HepG2 (cell line): ENCODE data around the gene SLC13A5. TPM values are rescaled to one million over a fixed set of nuclear protein-coding genes. Genes with fewer than 3 reads are reported as not detected.

Source experiments
- AHDC1 ChIP-seq: sonication (generic); formaldehyde crosslinking; IDR thresholded peaks from 2 replicates; pipeline ENCODE4 v1.5.1; 2020; ENCODE audit warnings: mild to moderate bottlenecking, missing genetic modification reagents, borderline replicate concordance
- CBFB ChIP-seq: sonication (generic); formaldehyde crosslinking; IDR thresholded peaks from 2 replicates; pipeline ENCODE4 v1.4.0; 2020; ENCODE audit warnings: missing genetic modification reagents
- CEBPG ChIP-seq: IDR thresholded peaks from 2 replicates; pipeline ENCODE4 v1.6.1; 2016
- DBP ChIP-seq: sonication (generic); formaldehyde crosslinking; IDR thresholded peaks from 2 replicates; pipeline ENCODE4 v1.4.0; 2020; ENCODE audit warnings: missing genetic modification reagents; ENCODE audit errors: not compliant biosample characterization
- FOXJ3 ChIP-seq: sonication (generic); formaldehyde crosslinking; IDR thresholded peaks from 2 replicates; pipeline ENCODE4 v1.4.0; 2020; ENCODE audit warnings: missing genetic modification reagents, mild to moderate bottlenecking, borderline replicate concordance
- GMEB2 ChIP-seq: IDR thresholded peaks from 2 replicates; pipeline ENCODE4 v1.6.1; 2016; ENCODE audit warnings: missing biosample characterization, missing genetic modification reagents, low read depth
- LBX2 ChIP-seq: sonication (generic); formaldehyde crosslinking; IDR thresholded peaks from 2 replicates; pipeline ENCODE4 v1.5.0; 2020; ENCODE audit warnings: missing genetic modification reagents, mild to moderate bottlenecking, borderline replicate concordance
- MNT ChIP-seq: fragments of 450-650 bp; IDR thresholded peaks from 2 replicates; pipeline ENCODE4 v1.6.1; 2016
- RFXANK ChIP-seq: IDR thresholded peaks from 2 replicates; pipeline ENCODE4 v1.6.1; 2016
- SALL1 ChIP-seq: sonication (generic); formaldehyde crosslinking; IDR thresholded peaks from 2 replicates; pipeline ENCODE4 v1.8.0; 2022; ENCODE audit warnings: mild to moderate bottlenecking, missing genetic modification reagents
- TBP ChIP-seq: sonication (generic); formaldehyde crosslinking; IDR thresholded peaks from 2 replicates; pipeline ENCODE4 v1.5.0; 2020; ENCODE audit warnings: missing genetic modification reagents
- TOPORS ChIP-seq: sonication (generic); formaldehyde crosslinking; IDR thresholded peaks from 2 replicates; pipeline ENCODE4 v1.8.0; 2023; ENCODE audit warnings: mild to moderate bottlenecking, missing genetic modification reagents
- ZNF160 ChIP-seq: sonication (generic); formaldehyde crosslinking; IDR thresholded peaks from 2 replicates; pipeline ENCODE4 v1.8.0; 2022; ENCODE audit warnings: mild to moderate bottlenecking, inconsistent platforms, missing genetic modification reagents
- ZNF20 ChIP-seq: sonication (generic); formaldehyde crosslinking; IDR thresholded peaks from 2 replicates; pipeline ENCODE4 v1.4.0; 2020; ENCODE audit warnings: mild to moderate bottlenecking, moderate library complexity, missing genetic modification reagents
- ZNF24 ChIP-seq: fragments of 450-650 bp; IDR thresholded peaks from 2 replicates; pipeline ENCODE4 v1.6.1; 2017; ENCODE audit warnings: antibody characterized with exemption, mild to moderate bottlenecking
- ZNF275 ChIP-seq: sonication (generic); formaldehyde crosslinking; IDR thresholded peaks from 2 replicates; pipeline ENCODE4 v1.8.0; 2022; ENCODE audit warnings: missing genetic modification reagents, mild to moderate bottlenecking, inconsistent platforms, borderline replicate concordance
- ZNF33A ChIP-seq: sonication (generic); formaldehyde crosslinking; IDR thresholded peaks from 2 replicates; pipeline ENCODE4 v1.5.1; 2020; ENCODE audit warnings: missing genetic modification reagents, mild to moderate bottlenecking, moderate library complexity, borderline replicate concordance
- ZNF44 ChIP-seq: sonication (generic); formaldehyde crosslinking; IDR thresholded peaks from 2 replicates; pipeline ENCODE4 v1.5.1; 2020; ENCODE audit warnings: mild to moderate bottlenecking, missing genetic modification reagents
- ZSCAN9 ChIP-seq: IDR thresholded peaks from 2 replicates; pipeline ENCODE4 v1.6.1; 2016; ENCODE audit warnings: borderline replicate concordance
- polyA plus RNA-seq, 8 experiments: library from polyadenylated mRNA; depleted of rRNA in 3 of 8; stranded (reverse) in 7 of 8; unstranded in 1 of 8; fragments of >200 nt; fragmentation: Illumina TruSeq in 4 of 8; extraction: Trizol in 4 of 8; gene quantifications; 2 replicates each; pipeline versions ENCODE4 v1.2.1 to v1.2.3, GENCODE V29; 2011 to 2016; ENCODE audit warnings: low read depth in 4 of 8, missing spikeins in 1 of 8, mixed read lengths in 1 of 8; ENCODE audit not compliant: insufficient read depth in 1 of 8
- total RNA-seq, 5 experiments: library from RNA; depleted of rRNA; stranded (reverse); fragments of >200 nt; fragmentation: Illumina TruSeq; extraction: Trizol; gene quantifications; 2 replicates each; pipeline ENCODE4 v1.2.3, GENCODE V29; 2016; ENCODE audit warnings: low read depth in 1 of 5

The SLC13A5 gene
- total and polyA plus RNA-seq, 2 of the 13 experiments (the other 11 are each of a cell fraction or from before 2014, with no cell fraction given): 42.8 to 310 TPM

- TF ChIP-seq FOXJ3 (peak; percentile 9; the same call in 1 of the 2 replicates), RFXANK (CRISPR knock-in tag) (no peak), ZNF20 (peak; percentile 92; the same call in 1 of the 2 replicates), TBP (CRISPR knock-in tag) (no peak), ZNF160 (CRISPR knock-in tag) (peak; percentile 89), ZNF275 (CRISPR knock-in tag) (peak; percentile 93; the same call in 1 of the 2 replicates), MNT (no peak), LBX2 (CRISPR knock-in tag) (peak; percentile 98), TOPORS (CRISPR knock-in tag) (peak; percentile 83), ZNF24 (no peak), CEBPG (CRISPR knock-in tag) (no peak; the same call in 1 of the 2 replicates), ZNF44 (0 out of 2 replicates have a peak, but pooled peaks have one; percentile 75), GMEB2 (CRISPR knock-in tag) (no peak), SALL1 (CRISPR knock-in tag) (peak; percentile 88), ZNF33A (CRISPR knock-in tag) (no peak), ZSCAN9 (CRISPR knock-in tag) (peak; percentile 96), CBFB (no peak; the same call in 1 of the 2 replicates), AHDC1 (no peak), DBP (CRISPR knock-in tag) (no peak)
Measured at GRCh38 chr17:6651919-6652452, 61.2 kb downstream of the SLC13A5 start (continued).
